Activated CD4-positive, alpha-beta T cell treated with anti-CD3 and anti-CD28 coated beads, Interleukin-2, amount 50 U/mL, for 24 hours (primary cell): Measurements from ENCODE around the gene KIAA0232.
A peak's percentile ranks its signal among the peaks of the same experiment; 100 is the strongest.

Experiments
- DNase-seq, 2 donors: peaks; one replicate each; pipeline ENCODE4 v3.0.0-alpha.2; 2020; ENCODE audit warnings: low read depth in 1 of 2, low spot score in 1 of 2

The KIAA0232 gene

DNA sequence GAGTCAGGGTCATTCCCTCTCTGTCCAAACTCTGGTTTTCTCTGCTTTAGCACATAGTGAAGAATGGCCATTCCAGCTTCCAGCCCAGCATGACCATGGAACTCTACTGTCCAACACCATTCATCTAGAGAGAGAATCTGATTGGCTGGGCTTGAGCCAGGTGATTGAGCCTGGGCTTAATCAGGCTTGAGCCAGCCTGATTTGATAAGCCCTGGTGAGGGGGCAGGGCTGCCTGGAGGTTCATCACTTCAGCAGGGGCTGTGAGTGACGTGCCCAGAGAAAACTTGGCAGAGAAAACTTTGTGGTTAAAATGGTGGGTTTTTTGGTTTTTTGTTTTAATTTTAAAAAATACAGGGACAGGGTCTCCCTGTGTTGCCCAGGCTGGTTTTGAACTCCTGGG lies 62.5 kb downstream of the KIAA0232 start:
- no peak for DNase-seq

- no peak for DNase-seq
Observed at GRCh38 chr4:6845574-6845973, 63.0 kb downstream of the KIAA0232 start.

- no peak for DNase-seq
Observed at GRCh38 chr4:6847178-6847577, 64.7 kb downstream of the KIAA0232 start.

DNA sequence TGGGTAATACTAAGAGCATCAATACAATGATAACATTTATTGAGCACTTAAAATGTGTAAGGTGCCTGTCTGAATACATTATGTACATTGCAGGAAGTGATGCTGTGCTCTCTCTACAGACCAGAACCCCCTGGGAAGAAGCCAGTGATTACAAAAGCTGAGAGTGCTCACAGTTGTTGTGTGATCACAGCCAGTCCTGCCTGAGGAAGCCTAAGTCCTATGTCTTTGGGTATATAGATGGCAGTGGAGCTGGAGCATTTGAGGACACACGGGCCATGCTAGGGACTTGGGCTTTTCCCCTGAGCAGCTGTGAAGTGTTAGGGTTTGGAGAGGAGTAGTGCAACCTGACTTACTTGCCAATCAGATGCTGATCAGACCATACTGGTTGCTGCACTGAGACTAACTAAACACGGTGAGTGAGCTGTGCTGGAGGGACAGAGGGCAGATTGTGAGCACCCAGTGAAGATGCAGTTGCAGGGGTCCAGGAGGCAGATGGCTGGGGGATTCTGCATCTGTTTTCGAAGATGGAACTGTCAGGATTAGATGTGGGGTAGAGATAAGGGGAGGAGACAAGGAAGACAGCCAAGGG lies 66.3 kb downstream of the KIAA0232 start:
- DNase-seq, result no peak

GRCh38 chr4:6849691-6850090 lies 67.2 kb downstream of the KIAA0232 start:
- DNase-seq, result no peak

- DNase-seq, result no peak
Observed at GRCh38 chr4:6851431-6851830, 68.9 kb downstream of the KIAA0232 start.

DNA sequence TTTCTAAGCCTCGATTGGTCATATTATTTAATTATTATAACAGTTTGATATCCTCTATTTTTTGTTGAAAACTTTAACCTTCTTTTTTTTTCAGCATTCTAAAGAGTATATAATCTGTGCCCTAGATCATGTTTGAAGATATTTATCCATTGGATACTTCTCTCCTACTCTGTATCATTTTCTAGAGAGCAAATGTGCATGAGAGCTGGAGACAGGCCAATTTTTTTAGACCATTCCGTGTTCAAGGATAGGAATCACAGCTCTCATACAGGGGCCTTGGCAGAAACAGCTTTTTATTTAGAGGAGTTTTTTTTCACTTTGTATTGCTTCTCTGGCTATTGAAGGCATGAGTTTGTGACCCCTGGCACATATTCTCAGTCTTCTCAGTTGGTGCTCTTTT lies 69.4 kb downstream of the KIAA0232 start:
- no peak for DNase-seq

GRCh38 chr4:6852582-6852981 lies 70.1 kb downstream of the KIAA0232 start:
- DNase-seq, result no peak

- DNase-seq, result no peak
Observed at GRCh38 chr4:6854098-6854744, 71.7 kb downstream of the KIAA0232 start.

DNA sequence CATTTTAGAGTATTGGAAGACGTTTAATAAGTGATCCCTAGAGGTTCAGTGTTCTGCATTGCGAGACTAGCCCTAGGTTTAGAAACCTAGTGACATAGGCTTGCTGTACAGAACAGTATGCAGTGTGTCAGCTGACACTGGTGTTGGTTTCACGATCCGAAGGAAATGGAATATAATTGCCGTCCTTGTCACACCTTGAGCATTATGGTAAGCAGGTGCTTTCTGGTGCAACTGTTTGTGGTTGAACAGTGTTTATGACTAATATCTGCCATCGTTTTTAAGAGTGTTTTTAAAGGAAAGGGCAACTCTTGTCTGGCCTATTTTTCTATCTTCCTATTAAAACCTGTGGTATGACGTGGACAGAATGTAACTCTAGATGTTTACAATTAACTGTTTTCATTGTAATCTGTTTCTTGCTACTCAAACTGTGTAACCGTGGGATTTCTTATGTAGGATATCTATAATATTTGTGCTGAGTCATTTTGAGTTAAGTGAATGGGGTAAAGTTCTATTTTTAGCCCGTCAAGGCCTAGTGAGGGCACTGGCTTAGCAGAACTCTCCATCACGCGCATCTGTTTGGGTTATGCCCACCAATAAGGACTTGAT lies 73.3 kb downstream of the KIAA0232 start:
- peak in 1 of 2 donors; percentile 47 for DNase-seq

DNA sequence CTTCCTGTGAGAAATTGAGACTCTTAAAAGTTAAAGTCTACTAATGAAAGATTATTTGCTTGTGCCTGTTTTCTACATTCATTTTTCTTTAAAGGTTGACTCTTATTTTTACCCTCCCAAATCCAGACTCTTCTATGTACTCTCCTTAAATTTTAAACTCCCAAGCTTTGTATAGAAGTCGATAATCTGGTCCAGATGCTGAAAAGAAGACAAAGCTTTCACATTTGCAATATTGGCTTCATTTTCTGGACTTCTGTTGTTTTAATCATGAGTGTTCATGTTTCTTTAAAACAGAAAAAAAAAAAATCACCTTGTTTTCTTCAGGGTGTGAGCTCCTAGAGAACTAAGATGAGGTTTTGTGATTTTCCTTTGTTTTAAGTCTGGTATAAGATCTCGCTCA lies 73.9 kb downstream of the KIAA0232 start:
- no peak for DNase-seq

DNA sequence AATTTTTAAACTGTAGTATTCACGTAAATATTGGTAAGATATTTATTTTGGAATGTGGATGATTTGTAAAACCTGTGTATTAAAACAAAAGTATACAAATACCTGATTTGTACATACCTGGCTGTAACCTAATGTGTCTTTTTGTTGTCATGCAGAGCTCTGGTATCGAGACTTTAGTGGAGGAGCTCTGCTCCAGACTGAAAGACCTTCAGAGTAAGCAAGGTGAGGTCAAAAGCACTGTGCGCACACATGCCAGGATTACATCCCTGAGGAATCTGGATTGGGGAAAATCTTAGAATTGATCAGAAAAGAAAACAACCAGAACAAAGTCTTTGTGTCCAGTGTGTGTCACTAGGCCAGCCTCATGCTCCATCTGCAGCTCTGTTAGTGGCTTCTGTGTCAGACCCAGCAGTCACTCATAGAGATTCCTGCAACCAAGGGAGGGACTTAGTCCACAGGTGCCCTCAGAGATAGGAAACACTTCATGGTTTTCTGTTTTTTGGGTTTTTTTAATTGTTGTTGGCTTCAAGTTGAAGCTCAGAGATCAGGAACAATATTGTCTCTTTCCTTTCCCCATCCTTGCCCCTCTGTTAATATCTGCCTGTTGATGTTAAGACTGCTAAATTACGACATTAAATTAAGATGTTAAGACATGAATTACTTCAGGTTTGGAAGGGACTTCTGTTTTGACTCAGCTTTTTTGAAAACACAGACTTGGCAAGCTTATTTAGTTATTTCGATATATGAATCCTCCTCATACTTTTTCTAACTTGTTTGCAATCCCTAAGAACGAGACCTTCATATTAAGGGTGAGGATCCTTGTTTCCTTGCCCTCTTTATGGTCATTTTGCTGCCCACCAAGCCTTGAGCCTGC lies 74.7 kb downstream of the KIAA0232 start:
- DNase-seq, result no peak

DNA sequence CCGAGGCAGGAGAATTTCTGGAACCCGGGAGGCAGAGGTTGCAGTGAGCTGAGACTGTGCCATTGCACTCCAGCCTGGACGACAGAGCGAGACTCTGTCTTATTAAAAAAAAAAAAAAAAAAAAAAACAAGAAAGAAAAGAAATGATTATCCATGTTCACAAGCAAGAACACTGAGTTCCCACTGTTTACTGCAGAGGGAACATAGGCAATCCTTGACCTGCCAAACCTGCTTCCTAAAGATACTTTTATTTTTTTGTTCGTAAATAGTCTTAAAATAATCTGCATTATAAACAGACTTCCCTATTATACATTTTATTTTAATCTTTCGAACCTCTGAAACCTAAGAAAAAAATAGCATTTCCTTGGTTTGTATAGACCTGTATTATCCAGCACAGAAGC lies 76.5 kb downstream of the KIAA0232 start:
- DNase-seq, result no peak

GRCh38 chr4:6859543-6859942 lies 77.0 kb downstream of the KIAA0232 start:
- DNase-seq, result no peak

GRCh38 chr4:6868386-6868785 lies 85.9 kb downstream of the KIAA0232 start:
- DNase-seq, result no peak

DNA sequence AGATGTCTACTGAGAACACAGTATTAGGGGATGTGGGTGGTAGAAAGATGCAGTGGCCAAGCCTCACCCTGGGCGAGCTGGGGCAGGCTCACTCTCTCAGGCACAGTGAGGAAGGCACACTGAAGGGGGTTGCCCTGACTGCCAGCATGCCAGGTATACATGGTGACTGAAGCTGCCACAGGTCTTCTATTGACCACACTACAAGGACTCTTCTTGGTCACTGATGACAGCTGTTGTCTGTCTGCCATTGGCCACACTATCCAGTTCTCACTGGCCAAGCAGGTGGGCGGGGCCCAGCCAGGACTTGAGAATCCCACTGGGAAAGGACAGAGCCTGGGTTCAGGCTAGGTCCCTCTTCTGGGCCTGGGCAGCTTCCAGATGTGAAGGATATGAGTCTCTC lies 87.4 kb downstream of the KIAA0232 start:
- DNase-seq, result no peak

- no peak for DNase-seq
Observed at GRCh38 chr4:6873291-6873690, 90.8 kb downstream of the KIAA0232 start.

DNA sequence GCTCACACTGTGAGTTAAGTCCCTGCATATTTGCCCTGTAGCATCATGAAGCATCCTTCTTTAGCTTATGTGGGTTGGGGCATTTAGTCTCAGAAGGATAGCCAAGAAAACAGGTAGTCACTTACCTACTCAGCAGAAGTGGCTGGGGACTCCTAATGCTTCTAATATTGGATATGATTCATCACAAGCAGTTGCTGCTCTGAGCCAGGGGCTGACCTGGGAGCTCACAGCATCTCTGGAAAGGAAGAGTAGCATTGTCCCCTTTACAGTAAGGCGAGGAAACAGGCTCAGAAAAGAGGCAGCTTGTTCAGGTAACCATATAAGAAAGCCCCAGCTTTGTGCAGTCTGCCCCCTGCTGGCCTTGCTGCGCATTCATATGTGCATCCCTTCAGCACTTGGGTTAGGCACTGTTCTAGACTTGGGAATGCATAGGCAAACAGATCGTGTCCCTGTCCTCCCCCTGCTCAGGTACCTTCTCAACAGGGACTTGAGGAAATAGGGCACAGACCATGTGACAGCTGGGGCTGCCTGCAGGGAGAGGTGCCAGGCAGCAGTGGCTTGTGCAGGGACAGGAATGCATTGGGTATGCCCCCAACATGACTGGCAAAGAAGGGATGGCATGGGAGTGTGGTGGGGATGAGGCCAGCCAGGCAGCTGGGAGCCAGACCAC lies 91.4 kb downstream of the KIAA0232 start:
- peak; percentile 61 to 67 for DNase-seq

DNA sequence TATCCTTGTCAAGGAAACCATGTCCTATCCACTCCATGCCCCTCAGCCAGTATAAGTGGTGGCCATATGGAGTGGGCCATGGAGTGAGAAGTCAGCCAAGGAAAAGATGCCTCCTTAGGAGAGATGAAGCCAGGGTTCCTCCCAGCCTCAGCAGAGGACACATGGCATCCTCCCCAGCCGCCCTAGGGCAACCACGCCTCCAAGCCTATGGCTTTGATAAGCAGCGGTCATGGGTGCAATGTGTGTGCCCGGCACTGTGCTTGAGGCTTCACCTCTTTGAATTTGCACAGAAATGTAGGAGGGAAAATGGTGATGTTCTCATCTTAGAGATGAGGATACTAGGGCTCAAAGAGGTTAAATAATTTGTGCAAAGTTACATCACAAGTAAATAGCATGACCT lies 92.5 kb downstream of the KIAA0232 start:
- no peak for DNase-seq

- no peak for DNase-seq
Observed at GRCh38 chr4:6875431-6875831, 92.9 kb downstream of the KIAA0232 start.

- no peak for DNase-seq
Observed at GRCh38 chr4:6876440-6876839, 93.9 kb downstream of the KIAA0232 start.
